B cell (primary cell): ENCODE results near the gene SDK1. TPM values are rescaled to one million over a fixed set of nuclear protein-coding genes. Genes with fewer than 3 reads are reported as not detected.

Experiments used
- ATAC-seq: fragments of 200-7000 bp; cut with Tn5 transposase; one replicate; pipeline ENCODE4 v1.10.0; 2021; ENCODE audit warnings: low read depth, mild to moderate bottlenecking, moderate number of reproducible peaks, moderate library complexity
- CTCF ChIA-PET: fragments of 350-600 bp; sonication (Branson Sonifier 250); formaldehyde crosslinking; loops from one replicate; lab custom pipeline; 2021; ENCODE audit warnings: antibody characterized with exemption, inconsistent platforms; lab: Charles Lee
- POLR2A ChIA-PET: fragments of 350-600 bp; sonication (Branson Sonifier 250); formaldehyde crosslinking; loops from one replicate; lab custom pipeline; 2021; ENCODE audit warnings: antibody characterized with exemption; lab: Charles Lee
- DNase-seq: peaks from one replicate; pipeline ENCODE4 v3.0.0; 2013
- H2AFZ ChIP-seq: 2 replicates; pipeline ENCODE4 v1.6.1; 2012; ENCODE audit warnings: mild to moderate bottlenecking, low read depth, low read length; ENCODE audit not compliant: insufficient read depth, poor library complexity, severe bottlenecking
- H3K27ac ChIP-seq, 2 donors: 1 replicate in 1 of 2; 2 replicates in 1 of 2; pipeline ENCODE4 v1.5.1; 2012 to 2013; ENCODE audit warnings: low read length in 2 of 2, mild to moderate bottlenecking in 2 of 2, moderate library complexity in 1 of 2
- H3K27me3 ChIP-seq, 4 experiments: fragments of 200-600 bp in 1 of 4; sonication (generic) in 1 of 4; replicated peaks in 1 of 4; 1 replicate in 2 of 4; 2 replicates in 2 of 4; pipeline versions ENCODE4 v1.6.1 to v1.7.0; 2013 to 2016; ENCODE audit warnings: low read length in 3 of 4, mild to moderate bottlenecking in 2 of 4, mixed read lengths in 1 of 4, moderate library complexity in 1 of 4; ENCODE audit not compliant: insufficient read depth in 4 of 4, control insufficient read depth in 3 of 4; ENCODE audit errors: control extremely low read depth in 1 of 4
- H3K36me3 ChIP-seq, 2 experiments: replicated peaks in 1 of 2; 1 replicate in 1 of 2; 2 replicates in 1 of 2; pipeline versions ENCODE4 v1.6.1 to v1.7.1; 2013; ENCODE audit warnings: low read length in 1 of 2; ENCODE audit not compliant: insufficient read depth in 2 of 2, control insufficient read depth in 1 of 2; ENCODE audit errors: control extremely low read depth in 1 of 2, extremely low read depth in 1 of 2
- H3K4me1 ChIP-seq, 2 donors: fragments of 200-600 bp in 1 of 2; sonication (generic) in 1 of 2; 1 replicate in 1 of 2; 2 replicates in 1 of 2; pipeline versions ENCODE4 v1.5.1 to v1.6.1; 2013 to 2017; ENCODE audit warnings: low read length in 2 of 2; ENCODE audit not compliant: control insufficient read depth in 2 of 2, insufficient read depth in 2 of 2
- H3K4me2 ChIP-seq: replicated peaks from 2 replicates; pipeline ENCODE3; 2012; ENCODE audit warnings: mild to moderate bottlenecking, low read depth, low read length; ENCODE audit not compliant: poor library complexity, severe bottlenecking
- H3K4me3 ChIP-seq, 5 experiments: fragments of 200-600 bp in 1 of 5; sonication (generic) in 1 of 5; 1 replicate in 3 of 5; 2 replicates in 2 of 5; pipeline versions ENCODE4 v1.5.1 to v1.7.0; 2011 to 2016; ENCODE audit warnings: low read length in 4 of 5, mild to moderate bottlenecking in 4 of 5, low read depth in 2 of 5, control low read depth in 1 of 5, moderate library complexity in 1 of 5; ENCODE audit not compliant: insufficient read depth in 1 of 5; ENCODE audit errors: control extremely low read depth in 1 of 5, extremely low read depth in 1 of 5
- H3K79me2 ChIP-seq: fragments of 200-600 bp; sonication (generic); one replicate; pipeline ENCODE4 v1.6.0; 2016; ENCODE audit warnings: low read length; ENCODE audit not compliant: control insufficient read depth, insufficient read depth
- H3K9ac ChIP-seq: fragments of 200-600 bp; sonication (generic); 2 replicates; pipeline ENCODE4 v1.6.1; 2017; ENCODE audit warnings: mild to moderate bottlenecking, low read length, moderate library complexity
- H3K9me3 ChIP-seq, 3 donors: one replicate each; pipeline versions ENCODE4 v1.6.1 to v1.7.1; 2013; ENCODE audit warnings: low read length in 2 of 3; ENCODE audit not compliant: control insufficient read depth in 2 of 3, insufficient read depth in 1 of 3; ENCODE audit errors: control extremely low read depth in 1 of 3
- H4K20me1 ChIP-seq: 2 replicates; pipeline ENCODE4 v1.6.0; 2012; ENCODE audit warnings: mild to moderate bottlenecking, low read length; ENCODE audit not compliant: insufficient read depth, control insufficient read depth, poor library complexity, severe bottlenecking
- H3K27ac Mint-ChIP-seq: one replicate; pipeline ENCODE4 v1.8.0; 2021; ENCODE audit warnings: mixed read lengths
- H3K27me3 Mint-ChIP-seq: one replicate; pipeline ENCODE4 v1.8.0; 2021; ENCODE audit warnings: mixed read lengths
- H3K4me1 Mint-ChIP-seq: one replicate; pipeline ENCODE4 v1.8.0; 2021; ENCODE audit warnings: mixed read lengths
- H3K4me3 Mint-ChIP-seq: one replicate; pipeline ENCODE4 v1.8.0; 2021; ENCODE audit warnings: mixed read lengths
- H3K9me3 Mint-ChIP-seq: one replicate; pipeline ENCODE4 v1.8.0; 2022; ENCODE audit warnings: mixed read lengths; ENCODE audit not compliant: insufficient read depth
- CTCF ChIP-seq: fragments of 200-600 bp; IDR thresholded peaks from one replicate; pipeline ENCODE4 v1.8.0; 2022; ENCODE audit warnings: antibody characterized with exemption, mild to moderate bottlenecking
- EZH2 ChIP-seq: IDR thresholded peaks from 2 replicates; pipeline ENCODE4 v1.6.1; 2012; ENCODE audit warnings: borderline replicate concordance, low read depth, mild to moderate bottlenecking, moderate library complexity, low read length; ENCODE audit not compliant: insufficient read depth, poor library complexity, severe bottlenecking
- WGBS: methylation state at CpG from one replicate; pipeline ENCODE4 v1.1.5; 2013; ENCODE audit warnings: missing lambda C conversion rate; ENCODE audit not compliant: insufficient coverage; 5-methylcytosine and 5-hydroxymethylcytosine counted together
- intact Hi-C: fragments of 100-400 bp; cut with micrococcal nuclease; formaldehyde crosslinking; loops from one replicate; pipeline ENCODE4 v1.10.0; 2022
- polyA plus RNA-seq: library from polyadenylated mRNA; depleted of rRNA; stranded (reverse); fragments of >200 nt; gene quantifications from 2 replicates; pipeline ENCODE4 v1.2.3, GENCODE V29; 2012
- total RNA-seq, 2 donors: library from RNA; stranded (reverse); fragments of 120-200 nt in 1 of 2; gene quantifications; 1 replicate in 1 of 2; 2 replicates in 1 of 2; pipeline versions ENCODE4 v1.2.3 to v1.2.4, GENCODE V29; 2013 to 2022

SDK1 gene
- total and polyA plus RNA-seq, 2 donors (not counting 1 experiment from before 2014, with no cell fraction given): 0.73 to 2.0 TPM

GRCh38 chr7:3349126-3349525, 48.1 kb downstream of the SDK1 start:
- Mint-ChIP-seq H3K9me3 (no peaks in the 10 kb centered on the region), H3K4me1 (no peaks in the 10 kb centered on the region), H3K27me3 (peaks cover 26% of the 10 kb centered on the region), H3K27ac (no peak overlapping the region), H3K4me3 (no peak overlapping the region)
- no peaks in the 10 kb centered on the region for H3K36me3 ChIP-seq
- intact Hi-C loops: no loop called here
- TF ChIP-seq EZH2 (no peak), CTCF (no peak)
- WGBS: 100% methylated on average over 1 of the region's 2 CpGs
- no peak overlapping the region for H3K27ac ChIP-seq
- no peaks in the 10 kb centered on the region for H3K4me1 ChIP-seq
- DNase-seq (no peak), ATAC-seq (no peak)
- ChIA-PET POLR2A (no interaction called here), CTCF (no interaction called here)
- H3K9me3 ChIP-seq: no peaks in the 10 kb centered on the region
- H3K4me3 ChIP-seq: no peak overlapping the region
- no peak overlapping the region for H2AFZ ChIP-seq
- no peak overlapping the region for H3K9ac ChIP-seq
- H4K20me1 ChIP-seq: no peaks in the 10 kb centered on the region
- peaks cover 0 to 6% (median 4%) of the 10 kb centered on the region in 4 experiments for H3K27me3 ChIP-seq
- H3K79me2 ChIP-seq: no peaks in the 10 kb centered on the region
- H3K4me2 ChIP-seq: no peak overlapping the region

GRCh38 chr7:3356173-3356572, 55.1 kb downstream of the SDK1 start:
- WGBS: 100% methylated on average over 5 of the region's 6 CpGs
- Histone ChIP-seq H2AFZ (no peak overlapping the region), H3K79me2 (no peaks in the 10 kb centered on the region), H3K9me3 (no peaks in the 10 kb centered on the region), H3K27ac (no peak overlapping the region), H4K20me1 (no peaks in the 10 kb centered on the region), H3K4me2 (no peak overlapping the region), H3K4me3 (no peak overlapping the region), H3K36me3 (no peaks in the 10 kb centered on the region), H3K9ac (no peak overlapping the region), H3K27me3 (peaks cover 0 to 6% (median 2%) of the 10 kb centered on the region in 4 experiments), H3K4me1 (no peaks in the 10 kb centered on the region)
- no peaks in the 10 kb centered on the region for H3K4me1 Mint-ChIP-seq
- ATAC-seq (no peak), DNase-seq (no peak)
- peaks cover 14% of the 10 kb centered on the region for H3K27me3 Mint-ChIP-seq
- CTCF ChIA-PET: interaction anchor here (0.7 kb wide), 1 partner anchor 1436 kb away, joined by 4 read pairs; no protein-coding TSS in a partner anchor
- no peak for TF ChIP-seq CTCF
- TF ChIP-seq EZH2: no peak
- intact Hi-C loops: no loop called here
- no peak overlapping the region for H3K4me3 Mint-ChIP-seq
- H3K27ac Mint-ChIP-seq: no peak overlapping the region
- H3K9me3 Mint-ChIP-seq: no peaks in the 10 kb centered on the region
- POLR2A ChIA-PET: no interaction called here
